OCI-LY7 (cell line): ENCODE measurements around the gene RBM38.

Source experiments
- EZH2phosphoT487 ChIP-seq: fragments of 200-600 bp; sonication (generic); IDR thresholded peaks from 2 replicates; pipeline ENCODE4 v1.6.1; 2018; ENCODE audit warnings: low read depth, borderline replicate concordance, mild to moderate bottlenecking, mixed run types, antibody characterized with exemption, low read length, moderate library complexity, mixed read lengths
- TF ChIP-seq, protein P1 (sequence below): fragments of 200-600 bp; sonication (generic); conservative IDR thresholded peaks from 2 replicates; pipeline ENCODE4 v1.5.1; 2014; ENCODE audit warnings: mild to moderate bottlenecking, antibody characterized with exemption, low read length, moderate library complexity, mixed read lengths

DNA sequence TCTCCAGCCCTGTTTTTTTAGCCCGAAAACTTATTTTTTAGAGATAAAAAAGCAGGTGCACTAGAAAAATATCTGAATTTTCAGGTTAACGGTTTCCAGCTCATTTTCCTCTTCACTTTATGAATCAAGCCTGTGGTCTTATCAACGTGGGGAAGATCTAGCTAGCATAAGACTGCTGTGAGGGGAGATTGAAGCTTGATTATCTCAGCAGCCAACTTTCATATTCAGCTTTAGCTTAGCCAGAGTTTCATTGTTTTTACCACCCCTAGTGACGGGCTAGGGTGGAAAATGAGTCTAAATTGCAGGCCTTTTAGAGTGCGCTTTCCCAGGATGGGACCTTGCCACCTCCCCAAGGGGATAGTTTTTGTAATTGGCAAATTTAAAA lies 11.9 kb upstream of the RBM38 start:
- TF ChIP-seq, protein P1, sequence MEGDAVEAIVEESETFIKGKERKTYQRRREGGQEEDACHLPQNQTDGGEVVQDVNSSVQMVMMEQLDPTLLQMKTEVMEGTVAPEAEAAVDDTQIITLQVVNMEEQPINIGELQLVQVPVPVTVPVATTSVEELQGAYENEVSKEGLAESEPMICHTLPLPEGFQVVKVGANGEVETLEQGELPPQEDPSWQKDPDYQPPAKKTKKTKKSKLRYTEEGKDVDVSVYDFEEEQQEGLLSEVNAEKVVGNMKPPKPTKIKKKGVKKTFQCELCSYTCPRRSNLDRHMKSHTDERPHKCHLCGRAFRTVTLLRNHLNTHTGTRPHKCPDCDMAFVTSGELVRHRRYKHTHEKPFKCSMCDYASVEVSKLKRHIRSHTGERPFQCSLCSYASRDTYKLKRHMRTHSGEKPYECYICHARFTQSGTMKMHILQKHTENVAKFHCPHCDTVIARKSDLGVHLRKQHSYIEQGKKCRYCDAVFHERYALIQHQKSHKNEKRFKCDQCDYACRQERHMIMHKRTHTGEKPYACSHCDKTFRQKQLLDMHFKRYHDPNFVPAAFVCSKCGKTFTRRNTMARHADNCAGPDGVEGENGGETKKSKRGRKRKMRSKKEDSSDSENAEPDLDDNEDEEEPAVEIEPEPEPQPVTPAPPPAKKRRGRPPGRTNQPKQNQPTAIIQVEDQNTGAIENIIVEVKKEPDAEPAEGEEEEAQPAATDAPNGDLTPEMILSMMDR, result no peak
- no peak for TF ChIP-seq EZH2phosphoT487
